Muscle layer of duodenum (tissue), 2 donors: ENCODE data around the gene ZNF23.

Experiments
- H3K27ac ChIP-seq: one replicate; pipeline ENCODE4 v1.7.0; 2013; ENCODE audit warnings: mild to moderate bottlenecking, low read length
- H3K27me3 ChIP-seq: one replicate; pipeline ENCODE4 v1.7.0; 2013; ENCODE audit warnings: low read depth, mild to moderate bottlenecking, control low read depth, low read length
- H3K36me3 ChIP-seq, 2 donors: one replicate each; pipeline ENCODE4 v1.7.0; 2013; ENCODE audit warnings: low read length in 2 of 2, control low read depth in 1 of 2, mild to moderate bottlenecking in 1 of 2; ENCODE audit not compliant: insufficient read depth in 2 of 2, control insufficient read depth in 1 of 2
- H3K4me1 ChIP-seq, 2 donors: one replicate each; pipeline ENCODE4 v1.7.0; 2013; ENCODE audit warnings: low read length in 2 of 2, mild to moderate bottlenecking in 2 of 2, control low read depth in 1 of 2, moderate library complexity in 1 of 2; ENCODE audit not compliant: insufficient read depth in 2 of 2, control insufficient read depth in 1 of 2
- H3K4me3 ChIP-seq, 2 donors: one replicate each; pipeline ENCODE4 v1.7.0; 2013; ENCODE audit warnings: low read length in 2 of 2, low read depth in 1 of 2, mild to moderate bottlenecking in 1 of 2
- H3K9me3 ChIP-seq, 2 donors: one replicate each; pipeline ENCODE4 v1.7.0; 2013; ENCODE audit warnings: low read length in 2 of 2, control low read depth in 1 of 2, mild to moderate bottlenecking in 1 of 2; ENCODE audit not compliant: control insufficient read depth in 1 of 2
- donor health status: healthy.

Gene ZNF23

DNA sequence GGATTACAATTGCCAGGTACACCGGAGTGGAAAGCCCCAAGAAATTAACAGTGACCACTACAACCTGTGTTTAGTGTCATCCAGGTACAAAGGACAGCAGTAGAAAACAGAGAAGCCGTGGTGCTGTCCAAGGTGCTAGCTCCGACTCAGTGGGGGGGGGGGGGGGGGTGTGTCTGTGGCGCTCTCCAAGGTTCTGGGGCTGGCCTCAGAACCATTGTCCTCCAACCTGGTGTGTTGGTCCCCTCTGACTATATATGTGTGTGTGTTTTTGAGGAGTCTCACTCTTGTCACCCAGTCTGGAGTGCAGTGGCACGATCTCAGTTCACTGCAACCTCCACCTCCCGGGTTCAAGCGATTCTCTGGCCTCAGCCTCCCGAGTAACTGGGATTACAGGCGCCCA is 5.8 kb upstream of the ZNF23 start:
- Histone ChIP-seq H3K9me3 (no peaks in the 10 kb centered on the region), H3K4me1 (no peaks in the 10 kb centered on the region), H3K36me3 (peaks cover 0 to under 1% of the 10 kb centered on the region in 2 donors), H3K4me3 (no peak overlapping the region), H3K27ac (no peak overlapping the region), H3K27me3 (no peaks in the 10 kb centered on the region)

DNA sequence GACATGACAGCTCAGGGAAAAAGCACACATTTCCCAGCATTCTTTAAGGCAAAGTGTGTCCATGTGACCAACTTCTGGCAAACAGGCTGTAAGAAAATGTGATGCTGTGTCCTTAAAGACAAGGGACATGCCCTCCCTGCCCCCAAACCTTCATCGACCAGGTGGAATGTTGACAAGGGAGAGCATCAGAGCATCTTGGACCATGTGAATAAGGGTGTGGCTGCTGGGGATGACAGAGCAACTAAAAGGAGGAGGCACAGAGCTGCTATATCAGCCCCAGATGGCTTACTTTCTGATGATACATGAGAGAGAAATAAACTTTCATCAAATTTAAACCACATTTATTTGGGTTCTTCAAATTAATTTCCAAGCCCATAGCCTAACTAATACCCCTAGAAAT is 2.2 kb upstream of the ZNF23 start:
- H3K36me3 ChIP-seq = no peaks in the 10 kb centered on the region
- peaks cover 0 to 19% of the 10 kb centered on the region in 2 donors for H3K4me1 ChIP-seq
- no peaks in the 10 kb centered on the region for H3K9me3 ChIP-seq
- no peak overlapping the region for H3K4me3 ChIP-seq
- no peaks in the 10 kb centered on the region for H3K27me3 ChIP-seq
- no peak overlapping the region for H3K27ac ChIP-seq

DNA sequence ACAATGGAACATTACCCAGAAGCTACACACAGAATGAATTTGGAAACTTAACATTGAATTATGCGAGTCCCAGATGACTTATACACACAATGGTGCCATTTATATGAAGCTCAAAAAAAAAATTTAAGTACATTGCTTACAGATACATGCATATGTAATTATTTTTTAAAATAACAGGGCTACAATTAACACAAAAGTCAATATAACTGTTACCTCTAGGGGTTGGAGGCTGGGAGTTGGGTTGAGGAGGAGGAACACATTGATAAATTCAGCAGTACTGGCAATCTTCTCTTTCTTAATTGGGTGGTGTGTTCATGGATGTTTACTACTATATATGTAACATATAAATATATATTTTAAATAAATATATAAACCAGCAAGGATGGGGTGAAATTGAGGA is 1.1 kb downstream of the ZNF23 start:
- H3K27me3 ChIP-seq = no peaks in the 10 kb centered on the region

DNA sequence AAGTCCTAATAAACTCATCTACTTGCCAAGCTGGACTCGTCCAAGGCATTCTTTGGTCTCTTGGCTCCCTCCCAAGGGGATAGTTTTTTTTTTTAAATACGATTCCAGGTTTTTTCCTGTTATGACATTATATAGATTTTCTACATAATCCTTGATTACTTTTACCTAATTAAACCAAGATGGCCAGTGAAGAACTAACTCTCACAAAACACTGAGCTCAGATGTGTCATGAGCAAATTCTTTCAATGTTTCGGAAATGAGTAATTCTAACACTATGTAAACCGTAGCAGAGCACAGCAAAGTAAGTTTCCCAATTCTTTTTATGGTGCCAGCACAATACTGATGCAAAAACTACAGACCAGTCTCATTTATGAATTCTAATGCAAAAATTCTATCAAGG is 1.8 kb downstream of the ZNF23 start:
- H3K9me3 ChIP-seq = no peaks in the 10 kb centered on the region
- H3K27ac ChIP-seq = no peak overlapping the region
- no peaks in the 10 kb centered on the region for H3K27me3 ChIP-seq
- H3K4me1 ChIP-seq = peaks cover 0 to 19% of the 10 kb centered on the region in 2 donors
- peaks cover 14 to 16% of the 10 kb centered on the region in 2 donors for H3K36me3 ChIP-seq
- H3K4me3 ChIP-seq = no peak overlapping the region

More for the DNA sequence above, 1.1 kb downstream of the ZNF23 start:
- no peak overlapping the region for H3K27ac ChIP-seq
- peak overlapping the region; percentile 95 to 99 for H3K4me3 ChIP-seq
- H3K9me3 ChIP-seq = no peaks in the 10 kb centered on the region
- peaks cover 7 to 9% of the 10 kb centered on the region in 2 donors for H3K36me3 ChIP-seq
- H3K4me1 ChIP-seq = peaks cover 0 to 19% of the 10 kb centered on the region in 2 donors

DNA sequence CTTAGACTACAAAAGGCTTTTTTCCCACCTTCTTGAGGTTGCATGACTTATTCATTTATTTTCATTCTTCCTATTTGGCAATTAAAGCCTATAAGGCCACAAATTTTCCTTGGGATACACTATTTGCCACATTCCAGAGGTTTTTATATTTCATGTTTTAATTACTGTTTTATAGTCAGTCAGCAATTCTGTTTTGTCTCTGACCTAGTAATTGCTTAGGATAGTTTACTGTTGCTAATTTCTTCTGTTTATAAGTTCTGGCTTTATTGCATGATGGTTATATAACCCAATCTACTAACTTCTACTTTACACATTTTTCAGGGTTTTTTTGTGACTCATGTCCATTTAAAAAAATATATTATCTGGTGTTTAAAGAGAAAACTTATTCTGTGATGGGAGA is 2.5 kb downstream of the ZNF23 start:
- H3K4me3 ChIP-seq = no peak overlapping the region
- no peak overlapping the region for H3K27ac ChIP-seq
- H3K9me3 ChIP-seq = no peaks in the 10 kb centered on the region
- peaks cover 0 to 19% of the 10 kb centered on the region in 2 donors for H3K4me1 ChIP-seq
- H3K27me3 ChIP-seq = no peaks in the 10 kb centered on the region
- peaks cover 22 to 23% of the 10 kb centered on the region in 2 donors for H3K36me3 ChIP-seq

DNA sequence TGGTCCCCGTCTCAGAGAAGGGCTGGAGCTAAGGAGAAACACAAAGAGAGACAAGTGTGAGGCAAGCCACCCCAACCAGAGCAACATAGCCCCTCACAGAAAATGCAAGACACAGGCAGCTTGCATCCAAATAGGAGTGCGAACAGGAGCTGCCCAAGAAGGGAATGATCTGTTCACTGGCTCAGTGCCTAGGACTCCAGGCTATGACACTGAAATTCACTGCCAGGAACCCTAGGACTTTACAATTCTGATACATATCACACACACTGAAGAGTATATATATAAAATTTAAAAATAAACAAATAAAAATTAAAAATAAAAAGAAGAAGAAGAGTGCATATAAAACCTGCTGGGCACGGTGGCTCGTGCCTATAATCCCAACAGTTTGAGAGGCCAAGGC is 5.2 kb downstream of the ZNF23 start:
- Histone ChIP-seq H3K27ac (no peak overlapping the region), H3K9me3 (peaks cover 11 to 19% of the 10 kb centered on the region in 2 donors), H3K27me3 (no peaks in the 10 kb centered on the region), H3K36me3 (peaks cover 47 to 50% of the 10 kb centered on the region in 2 donors), H3K4me3 (no peak overlapping the region), H3K4me1 (peaks cover 0 to 19% of the 10 kb centered on the region in 2 donors)

DNA sequence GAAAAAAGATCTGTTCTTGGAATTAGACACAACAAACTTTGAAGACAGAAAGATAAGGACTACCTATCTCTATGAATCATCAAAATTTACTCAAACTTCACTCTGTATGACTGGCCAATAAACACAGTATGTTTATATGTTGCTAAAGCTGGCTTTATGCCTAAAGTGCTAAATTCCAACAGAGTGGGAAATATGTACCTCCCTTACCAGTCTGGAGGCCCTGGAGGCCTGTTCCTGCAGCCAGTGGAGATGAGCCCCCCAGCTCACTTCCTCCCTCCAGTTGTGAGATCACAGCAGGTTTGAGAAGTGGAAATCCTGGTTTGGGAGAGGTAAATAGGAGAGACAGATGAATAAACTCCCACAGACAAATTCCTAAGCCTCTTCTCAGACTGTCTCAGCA is 9.0 kb downstream of the ZNF23 start:
- Histone ChIP-seq H3K9me3 (peaks cover 48 to 56% of the 10 kb centered on the region in 2 donors), H3K36me3 (peaks cover 77 to 88% of the 10 kb centered on the region in 2 donors), H3K27ac (no peak overlapping the region), H3K27me3 (no peaks in the 10 kb centered on the region), H3K4me3 (peak overlapping the region in 1 of 2 donors; percentile 44), H3K4me1 (no peaks in the 10 kb centered on the region)

DNA sequence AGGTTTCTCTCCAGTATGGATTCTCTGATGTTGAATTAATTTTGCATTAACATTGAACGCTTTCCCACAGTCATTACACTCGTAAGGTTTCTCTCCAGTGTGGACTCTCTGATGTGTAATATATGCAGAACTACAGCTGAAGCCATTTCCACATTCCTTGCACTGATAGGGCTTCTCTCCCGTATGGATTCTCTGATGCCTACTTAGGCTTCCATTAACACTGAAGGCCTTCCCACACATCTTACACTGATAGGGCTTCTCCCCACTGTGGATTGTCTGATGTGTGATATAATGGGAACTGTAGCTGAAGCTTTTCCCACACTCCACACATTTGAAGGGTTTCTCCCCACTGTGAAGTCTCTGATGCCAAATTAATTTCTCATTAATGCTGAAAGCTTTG is 13.0 kb downstream of the ZNF23 start:
- Histone ChIP-seq H3K4me1 (no peaks in the 10 kb centered on the region), H3K9me3 (peaks cover 63 to 94% of the 10 kb centered on the region in 2 donors), H3K36me3 (peaks cover 52 to 65% of the 10 kb centered on the region in 2 donors), H3K27me3 (no peaks in the 10 kb centered on the region), H3K27ac (no peak overlapping the region), H3K4me3 (peak overlapping the region; percentile 49 to 57)

DNA sequence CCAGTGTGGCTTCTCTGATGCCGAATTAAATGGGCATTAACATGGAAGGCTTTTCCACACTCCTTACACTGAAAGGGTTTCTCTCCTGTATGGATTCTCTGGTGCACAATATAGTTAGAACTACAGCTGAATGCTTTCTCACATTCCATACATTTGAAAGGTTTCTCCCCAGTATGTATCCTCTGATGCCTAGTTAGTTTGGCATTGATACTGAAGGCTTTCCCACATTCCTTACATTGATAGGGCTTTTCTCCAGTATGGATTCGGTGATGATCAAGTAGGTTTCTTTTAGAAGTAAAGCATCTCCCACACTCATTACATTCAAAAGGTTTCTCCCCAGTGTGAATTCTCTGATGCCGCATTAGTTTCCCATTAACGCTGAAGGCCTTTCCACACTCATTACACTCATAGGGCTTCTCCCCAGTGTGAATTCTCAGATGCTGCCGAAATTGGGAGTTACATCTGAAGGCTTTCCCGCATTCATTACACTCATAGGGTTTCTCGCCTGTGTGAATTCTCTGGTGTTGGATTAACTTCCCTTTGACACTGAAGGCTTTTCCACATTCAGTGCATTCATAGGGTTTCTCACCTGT is 13.7 kb downstream of the ZNF23 start:
- peak overlapping the region; percentile 49 to 57 for H3K4me3 ChIP-seq
- H3K27ac ChIP-seq = no peak overlapping the region
- no peaks in the 10 kb centered on the region for H3K27me3 ChIP-seq
- H3K4me1 ChIP-seq = no peaks in the 10 kb centered on the region
- peaks cover 63 to 95% of the 10 kb centered on the region in 2 donors for H3K9me3 ChIP-seq
- peaks cover 45 to 59% of the 10 kb centered on the region in 2 donors for H3K36me3 ChIP-seq

DNA sequence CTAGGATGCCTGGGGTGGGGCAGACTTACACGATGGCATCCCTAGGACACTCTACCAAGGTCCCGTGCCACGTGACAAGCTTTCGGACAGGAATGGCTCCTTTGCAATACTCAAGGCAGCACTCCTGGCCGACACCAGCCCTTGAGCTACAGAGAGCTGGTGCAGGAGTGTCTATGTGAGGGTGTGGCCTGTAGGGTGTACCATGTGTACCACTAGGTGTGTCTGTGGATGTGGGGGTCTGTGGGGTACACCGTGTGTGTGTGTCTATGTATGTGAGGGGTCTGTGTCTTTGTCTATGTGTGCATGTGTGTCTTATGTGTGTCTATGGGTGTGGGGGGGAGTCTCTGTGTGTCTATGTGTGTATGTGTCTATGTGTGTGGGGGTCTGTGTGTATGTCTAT is 18.3 kb downstream of the ZNF23 start:
- H3K9me3 ChIP-seq = peaks cover 22 to 70% of the 10 kb centered on the region in 2 donors
- peaks cover 0 to 12% of the 10 kb centered on the region in 2 donors for H3K36me3 ChIP-seq
- H3K4me3 ChIP-seq = no peak overlapping the region
- H3K27ac ChIP-seq = no peak overlapping the region
- H3K27me3 ChIP-seq = no peaks in the 10 kb centered on the region
- H3K4me1 ChIP-seq = no peaks in the 10 kb centered on the region

DNA sequence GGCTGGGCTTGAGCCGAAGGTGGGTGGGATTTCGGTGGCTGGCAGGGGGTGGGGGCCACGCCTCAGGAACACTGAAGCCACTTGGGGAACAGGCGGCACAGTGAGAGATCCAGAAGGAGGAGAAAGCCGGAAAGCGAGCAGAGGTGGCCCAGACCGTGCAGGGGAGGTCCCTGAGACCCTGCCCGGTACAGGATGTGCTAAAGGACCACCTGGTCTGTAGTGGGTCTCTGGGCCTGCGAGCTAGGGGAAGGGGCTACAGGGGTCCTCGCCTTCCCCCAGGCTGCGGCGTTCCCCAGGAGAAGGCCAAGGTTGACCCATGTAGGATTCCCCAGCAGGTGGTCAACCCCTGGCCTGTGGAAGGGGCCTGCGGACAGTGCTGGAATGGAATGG is 20.0 kb downstream of the ZNF23 start, which contains the start of gene TLE7:
Gene TLE7 (minus strand): TSS at position 4 of the 390 bp plus-strand sequence. CDS start 8,730 bp downstream, outside the sequence.
- Histone ChIP-seq H3K4me3 (peak within 1 kb of the TSS in 1 of 2 donors; percentile 26), H3K27me3 (no peaks in the 10 kb centered on the region), H3K36me3 (no peaks in the 10 kb centered on the region), H3K27ac (no peak within 1 kb of the TSS), H3K9me3 (peaks cover 9 to 55% of the 10 kb centered on the region in 2 donors), H3K4me1 (no peaks in the 10 kb centered on the region)
